Breast epithelium (tissue), 4 donors: ENCODE results near the gene CPAMD8. TPM values are rescaled to one million over a fixed set of nuclear protein-coding genes. Genes with fewer than 3 reads are reported as not detected.

Source experiments
- DNase-seq, 2 donors: peaks; one replicate each; pipeline ENCODE4 v3.0.0-alpha.2; 2019; ENCODE audit warnings: low spot score in 2 of 2
- H3K27ac ChIP-seq, 2 donors: fragments of 200-600 bp; sonication (generic) in 1 of 2; one replicate each; pipeline ENCODE4 v1.5.1; 2016 to 2019; ENCODE audit warnings: mild to moderate bottlenecking in 1 of 2
- H3K27me3 ChIP-seq, 2 donors: fragments of 200-600 bp; sonication (generic) in 1 of 2; one replicate each; pipeline versions ENCODE4 v1.5.1 to v1.6.0; 2017 to 2019; ENCODE audit warnings: control low read depth in 1 of 2, mild to moderate bottlenecking in 1 of 2
- H3K36me3 ChIP-seq: fragments of 200-600 bp; one replicate; pipeline ENCODE4 v1.5.1; 2019
- H3K4me1 ChIP-seq, 2 donors: fragments of 200-600 bp; sonication (generic); one replicate each; pipeline ENCODE4 v1.5.1; 2016 to 2019; ENCODE audit warnings: control low read depth in 1 of 2
- H3K4me3 ChIP-seq, 3 donors: fragments of 200-600 bp; sonication (generic); 1 replicate in 2 of 3; 2 replicates in 1 of 3; pipeline ENCODE4 v1.5.1; 2016 to 2019; ENCODE audit warnings: mild to moderate bottlenecking in 3 of 3, moderate library complexity in 2 of 3
- H3K9me3 ChIP-seq, 2 donors: fragments of 200-600 bp; sonication (generic) in 1 of 2; one replicate each; pipeline ENCODE4 v1.5.1; 2016 to 2019; ENCODE audit warnings: control low read depth in 1 of 2
- POLR2A ChIP-seq: fragments of 450-650 bp; IDR thresholded peaks from one replicate; pipeline ENCODE4 v1.6.1; 2016; ENCODE audit warnings: antibody characterized with exemption, mild to moderate bottlenecking, moderate library complexity
- POLR2AphosphoS5 ChIP-seq, 3 donors: sonication (generic); formaldehyde crosslinking; IDR thresholded peaks; one replicate each; pipeline ENCODE4 v1.6.1; 2017; ENCODE audit warnings: antibody characterized with exemption in 3 of 3
- intact Hi-C: fragments of 100-400 bp; cut with DNase I; formaldehyde crosslinking; loops from one replicate; pipeline ENCODE4 v1.15.1; 2023; ENCODE audit warnings: low total_unique reads
- total RNA-seq, 3 donors: library from RNA; depleted of rRNA; stranded (reverse); fragments of >200 nt; gene quantifications; one replicate each; pipeline ENCODE4 v1.1.0, GENCODE V29; 2016
- TF ChIP-seq, protein P1 (sequence below), 3 donors: fragments of 450-650 bp; IDR thresholded peaks; one replicate each; pipeline ENCODE4 v1.5.1; 2016 to 2017; ENCODE audit warnings: antibody characterized with exemption in 3 of 3, mild to moderate bottlenecking in 3 of 3, moderate library complexity in 3 of 3

The CPAMD8 gene
- total RNA-seq, 3 donors from 2014 or later, result 9.5 to 24.0 (median 20.2) TPM

- no peak for TF ChIP-seq POLR2A
- TF ChIP-seq, protein P1, sequence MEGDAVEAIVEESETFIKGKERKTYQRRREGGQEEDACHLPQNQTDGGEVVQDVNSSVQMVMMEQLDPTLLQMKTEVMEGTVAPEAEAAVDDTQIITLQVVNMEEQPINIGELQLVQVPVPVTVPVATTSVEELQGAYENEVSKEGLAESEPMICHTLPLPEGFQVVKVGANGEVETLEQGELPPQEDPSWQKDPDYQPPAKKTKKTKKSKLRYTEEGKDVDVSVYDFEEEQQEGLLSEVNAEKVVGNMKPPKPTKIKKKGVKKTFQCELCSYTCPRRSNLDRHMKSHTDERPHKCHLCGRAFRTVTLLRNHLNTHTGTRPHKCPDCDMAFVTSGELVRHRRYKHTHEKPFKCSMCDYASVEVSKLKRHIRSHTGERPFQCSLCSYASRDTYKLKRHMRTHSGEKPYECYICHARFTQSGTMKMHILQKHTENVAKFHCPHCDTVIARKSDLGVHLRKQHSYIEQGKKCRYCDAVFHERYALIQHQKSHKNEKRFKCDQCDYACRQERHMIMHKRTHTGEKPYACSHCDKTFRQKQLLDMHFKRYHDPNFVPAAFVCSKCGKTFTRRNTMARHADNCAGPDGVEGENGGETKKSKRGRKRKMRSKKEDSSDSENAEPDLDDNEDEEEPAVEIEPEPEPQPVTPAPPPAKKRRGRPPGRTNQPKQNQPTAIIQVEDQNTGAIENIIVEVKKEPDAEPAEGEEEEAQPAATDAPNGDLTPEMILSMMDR (IDR thresholded peaks at IDR 0.05), result no peak
- no peak for TF ChIP-seq POLR2AphosphoS5 (IDR thresholded peaks at IDR 0.05)
- Histone ChIP-seq H3K36me3 (peaks cover 24% of the 10 kb centered on the region), H3K4me1 (no peaks in the 10 kb centered on the region), H3K27ac (no peak overlapping the region), H3K27me3 (no peaks in the 10 kb centered on the region), H3K9me3 (no peaks in the 10 kb centered on the region), H3K4me3 (no peak overlapping the region)
- no peak for DNase-seq
- intact Hi-C loops, result loop anchor here (5.0 kb wide), 1 partner anchor 346 kb away; no protein-coding TSS in a partner anchor
Observed at GRCh38 chr19:16853066-16853465, 173.5 kb downstream of the CPAMD8 start.

DNA sequence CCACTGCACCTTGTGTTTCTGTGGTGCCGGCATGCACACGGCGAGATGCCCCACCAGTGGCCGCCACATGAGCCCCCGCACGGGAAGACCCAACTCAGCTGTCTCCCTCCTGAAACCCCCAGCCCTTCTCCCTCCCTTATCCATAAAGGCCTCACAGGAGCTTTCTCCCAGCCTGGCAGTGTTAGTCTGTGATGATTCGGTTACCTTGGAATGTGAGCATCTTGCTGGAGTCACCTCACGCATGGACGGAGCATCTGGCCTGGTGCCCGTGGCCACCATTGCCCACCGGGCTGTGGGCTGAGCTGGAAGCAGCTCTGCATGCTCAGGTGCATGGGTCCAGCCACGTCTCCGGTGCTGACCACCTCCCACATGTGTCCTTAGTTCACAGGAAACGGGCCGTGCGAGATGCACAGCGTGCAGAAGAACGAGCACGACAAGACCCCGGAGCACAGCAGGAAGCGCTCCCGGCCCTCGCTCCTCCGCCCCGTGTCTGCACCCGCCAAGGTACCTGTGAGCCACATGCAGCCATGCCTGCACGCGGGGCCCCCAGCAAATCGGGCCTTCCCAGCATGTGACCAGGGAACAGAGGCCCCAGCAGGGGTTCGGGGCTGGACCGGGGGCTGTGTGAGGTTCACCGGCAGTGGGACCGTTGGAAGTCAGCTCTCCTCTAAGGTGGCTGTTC, 175.4 kb downstream of the CPAMD8 start:
- intact Hi-C loops, result loop anchor here (5.0 kb wide), 1 partner anchor 344 kb away; no protein-coding TSS in a partner anchor
- no peak overlapping the region for H3K4me3 ChIP-seq
- no peak overlapping the region for H3K27ac ChIP-seq
- TF ChIP-seq POLR2AphosphoS5 (IDR thresholded peaks at IDR 0.05), result no peak
- TF ChIP-seq, protein P1 (IDR thresholded peaks at IDR 0.05), result no peak
- no peaks in the 10 kb centered on the region for H3K9me3 ChIP-seq
- DNase-seq, result no peak
- H3K36me3 ChIP-seq, result peaks cover 27% of the 10 kb centered on the region
- no peaks in the 10 kb centered on the region for H3K27me3 ChIP-seq
- no peaks in the 10 kb centered on the region for H3K4me1 ChIP-seq

DNA sequence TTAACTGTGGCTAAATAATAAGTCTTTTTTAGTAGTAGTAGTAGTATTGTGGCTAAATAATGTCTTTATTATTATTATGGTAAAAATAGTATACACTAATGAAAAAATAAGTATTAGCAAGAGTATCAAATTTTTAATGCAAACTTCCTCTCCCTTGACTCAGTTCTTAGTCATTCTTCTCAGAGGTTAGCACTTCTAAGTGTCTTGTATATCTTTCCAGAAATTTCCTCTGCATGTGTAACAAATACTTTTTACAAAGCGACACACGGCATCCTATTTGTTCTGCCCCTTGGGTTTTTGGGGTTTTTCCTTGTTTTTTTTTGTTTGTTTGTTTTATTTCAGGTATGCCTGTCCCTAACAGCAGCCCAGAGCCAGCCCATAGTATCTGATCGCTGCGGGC, 176.5 kb downstream of the CPAMD8 start:
- intact Hi-C loops, result loop anchor here (5.0 kb wide), 1 partner anchor 343 kb away; no protein-coding TSS in a partner anchor
- Histone ChIP-seq H3K36me3 (peaks cover 27% of the 10 kb centered on the region), H3K4me3 (no peak overlapping the region), H3K27me3 (no peaks in the 10 kb centered on the region), H3K9me3 (no peaks in the 10 kb centered on the region), H3K4me1 (no peaks in the 10 kb centered on the region), H3K27ac (no peak overlapping the region)
- no peak for DNase-seq
- TF ChIP-seq POLR2AphosphoS5 (IDR thresholded peaks at IDR 0.05) (no peak), POLR2A (no peak)
- TF ChIP-seq, protein P1 (IDR thresholded peaks at IDR 0.05), result no peak

DNA sequence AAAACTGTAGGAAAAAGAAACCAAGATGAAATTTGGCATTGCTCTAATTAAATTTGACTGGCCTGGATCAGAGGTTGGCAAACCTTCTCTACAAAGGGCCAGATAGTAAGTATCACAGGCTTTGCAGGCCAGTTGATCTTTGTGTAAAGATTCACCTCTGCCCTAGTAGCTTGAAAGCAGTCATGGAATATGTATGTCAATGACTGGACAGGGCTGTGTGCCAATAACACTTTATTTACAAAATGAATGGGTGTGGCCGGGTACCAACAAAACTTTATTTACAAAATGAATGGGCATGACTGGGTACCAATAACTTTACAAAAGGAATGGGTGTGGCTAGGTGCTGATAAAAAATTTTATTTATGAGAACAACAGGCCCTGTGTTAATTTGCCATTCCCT, 177.4 kb downstream of the CPAMD8 start:
- peaks cover 23% of the 10 kb centered on the region for H3K36me3 ChIP-seq
- intact Hi-C loops, result no loop called here
- no peaks in the 10 kb centered on the region for H3K9me3 ChIP-seq
- no peaks in the 10 kb centered on the region for H3K4me1 ChIP-seq
- H3K27me3 ChIP-seq, result no peaks in the 10 kb centered on the region
- H3K27ac ChIP-seq, result no peak overlapping the region
- no peak for DNase-seq
- TF ChIP-seq, protein P1 (IDR thresholded peaks at IDR 0.05), result no peak
- no peak for TF ChIP-seq POLR2AphosphoS5 (IDR thresholded peaks at IDR 0.05)
- no peak for TF ChIP-seq POLR2A
- H3K4me3 ChIP-seq, result no peak overlapping the region

DNA sequence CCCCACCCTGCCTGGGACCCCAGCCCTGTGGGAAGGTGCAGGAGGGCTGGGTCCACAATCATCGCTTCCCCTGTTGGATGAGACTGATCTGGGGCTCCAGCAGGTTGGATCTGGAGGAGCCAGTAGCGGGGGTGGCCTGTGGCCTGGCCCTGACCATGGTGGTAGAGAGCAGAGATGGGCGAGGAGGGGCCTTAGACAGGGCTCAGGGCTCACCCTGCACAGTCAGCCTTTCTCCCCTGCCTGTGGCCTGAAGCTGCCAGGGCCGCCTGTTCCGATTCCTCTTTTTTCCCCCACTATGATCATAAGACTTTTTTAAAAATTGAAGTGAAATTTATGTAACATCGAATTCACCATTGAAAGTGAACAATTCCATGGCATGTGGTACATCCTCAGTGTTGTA, 179.2 kb downstream of the CPAMD8 start:
- Histone ChIP-seq H3K27me3 (no peaks in the 10 kb centered on the region), H3K9me3 (no peaks in the 10 kb centered on the region), H3K4me1 (no peaks in the 10 kb centered on the region), H3K36me3 (peaks cover 19% of the 10 kb centered on the region), H3K27ac (no peak overlapping the region), H3K4me3 (no peak overlapping the region)
- TF ChIP-seq, protein P1 (IDR thresholded peaks at IDR 0.05), result no peak
- no peak for TF ChIP-seq POLR2A
- TF ChIP-seq POLR2AphosphoS5 (IDR thresholded peaks at IDR 0.05), result no peak
- no peak for DNase-seq
- intact Hi-C loops, result no loop called here
